ENCODE results near the gene ULK4.

- TF ChIP-seq ELF4 (IDR thresholded peaks at IDR 0.05) (no peak), FOXA1 (IDR thresholded peaks at IDR 0.05) (no peak), NFRKB (IDR thresholded peaks at IDR 0.05) (no peak), SP1 (IDR thresholded peaks at IDR 0.05) (no peak), CTBP1 (IDR thresholded peaks at IDR 0.05; ENCODE audit: borderline replicate concordance) (no peak)
Measured at GRCh38 chr3:41352510-41352909, 609.4 kb downstream of the ULK4 start.
